NCI-H2029 treated with DMSO at 0.1 percent for 48 hours (cell line): ENCODE measurements around the gene TMEFF2.

Source experiments
- DNase-seq: peaks from one replicate; lab custom pipeline; 2025; lab: John Stamatoyannopoulos, UW

TMEFF2 gene

GRCh38 chr2:192194866-192195547, at the start of gene TMEFF2:
Gene TMEFF2 (minus strand): TSS chr2:192194933. CDS start chr2:192194524, 409 bp downstream.
- DNase-seq: peak; percentile 18

- no peak for DNase-seq
Measured at GRCh38 chr2:192243488-192243887, 48.8 kb upstream of the TMEFF2 start.

GRCh38 chr2:192236136-192236535, 41.4 kb upstream of the TMEFF2 start:
- DNase-seq: no peak

GRCh38 chr2:192230889-192231453, 36.2 kb upstream of the TMEFF2 start:
- no peak for DNase-seq

GRCh38 chr2:192228685-192229084, 34.0 kb upstream of the TMEFF2 start:
- DNase-seq: no peak

GRCh38 chr2:192218970-192219369, 24.2 kb upstream of the TMEFF2 start:
- DNase-seq: no peak

- no peak for DNase-seq
Measured at GRCh38 chr2:192218377-192218776, 23.6 kb upstream of the TMEFF2 start.

- no peak for DNase-seq
Measured at GRCh38 chr2:192216336-192216735, 21.6 kb upstream of the TMEFF2 start.

GRCh38 chr2:192215096-192215877, 20.6 kb upstream of the TMEFF2 start:
- no peak for DNase-seq

GRCh38 chr2:192208848-192209247, 14.1 kb upstream of the TMEFF2 start:
- no peak for DNase-seq

- no peak for DNase-seq
Measured at GRCh38 chr2:192206399-192206798, 11.7 kb upstream of the TMEFF2 start.

GRCh38 chr2:192203876-192204275, 9.1 kb upstream of the TMEFF2 start:
- no peak for DNase-seq

- no peak for DNase-seq
Measured at GRCh38 chr2:192202373-192202772, 7.6 kb upstream of the TMEFF2 start.

GRCh38 chr2:192201116-192201515, 6.4 kb upstream of the TMEFF2 start:
- no peak for DNase-seq

GRCh38 chr2:192197357-192197756, 2.6 kb upstream of the TMEFF2 start:
- DNase-seq: no peak

- DNase-seq: no peak
Measured at GRCh38 chr2:192196421-192197194, 1.9 kb upstream of the TMEFF2 start.

- no peak for DNase-seq
Measured at GRCh38 chr2:192195548-192196418, 1.1 kb upstream of the TMEFF2 start.

- DNase-seq: no peak
Measured at GRCh38 chr2:192194265-192194865, 368 bp downstream of the TMEFF2 start.

GRCh38 chr2:192190474-192190873, 4.3 kb downstream of the TMEFF2 start:
- DNase-seq: peak; percentile 1

- DNase-seq: no peak
Measured at GRCh38 chr2:192186806-192187205, 7.9 kb downstream of the TMEFF2 start.

- no peak for DNase-seq
Measured at GRCh38 chr2:192184349-192184748, 10.4 kb downstream of the TMEFF2 start.
